Epidermal melanocyte (primary cell): Measurements from ENCODE around the gene THEM4.

Experiments
- DNase-seq: peaks from one replicate; pipeline ENCODE4 v3.0.0; 2011; ENCODE audit warnings: low spot score; ENCODE audit not compliant: insufficient read length

Gene THEM4

DNA sequence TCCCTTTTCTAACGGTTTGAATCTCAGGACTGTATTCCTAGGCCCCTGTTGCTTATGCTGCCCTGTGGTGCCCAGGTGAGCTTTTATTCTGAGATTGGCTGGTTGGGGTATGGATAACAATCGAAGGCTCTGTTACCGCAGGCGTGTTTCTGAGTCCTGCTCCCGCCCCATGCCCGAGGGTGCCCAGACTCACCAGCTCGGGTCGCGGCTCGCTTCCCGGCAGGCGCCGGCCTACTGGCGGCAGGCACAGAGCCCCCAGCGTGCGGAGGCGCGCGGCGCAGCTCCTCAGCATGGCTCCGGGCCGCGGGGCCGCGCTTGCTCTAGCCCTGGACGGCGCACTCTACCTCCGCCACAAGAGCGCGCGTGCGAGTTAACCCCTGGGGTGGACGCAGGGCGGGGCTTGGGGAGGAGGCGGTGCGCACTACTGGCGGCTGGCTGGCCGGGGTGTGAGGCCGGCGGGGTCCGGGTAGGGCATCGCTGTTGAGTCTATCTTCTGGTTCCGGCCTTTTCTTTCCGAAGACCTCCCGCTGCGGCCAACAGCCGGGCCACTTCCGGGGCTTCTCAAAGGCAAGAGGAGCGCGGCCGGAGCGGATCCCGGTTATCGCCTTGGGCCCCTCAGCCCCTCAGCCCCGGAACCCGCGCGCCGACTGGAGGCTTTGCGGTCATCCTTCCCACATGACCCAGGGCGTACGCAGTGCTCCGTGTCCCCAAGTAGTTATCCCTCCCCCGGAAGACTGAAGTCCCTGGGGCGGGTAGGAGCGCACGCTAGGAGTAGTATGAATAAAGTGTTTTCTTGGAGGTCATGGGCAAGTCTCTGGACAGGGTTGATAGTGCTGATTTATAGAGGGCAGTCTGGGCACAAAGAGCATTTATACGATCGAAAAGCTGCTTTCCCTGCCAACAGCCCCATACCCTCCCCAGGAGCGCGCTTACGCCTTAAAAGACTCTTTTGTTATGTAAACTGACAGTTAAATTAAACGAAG lies at the start of gene THEM4:
TSS of gene THEM4 (minus strand) at position 345 of the 983 bp plus-strand sequence. CDS start at position 292, 53 bp downstream.
- DNase-seq: peak; percentile 93

DNA sequence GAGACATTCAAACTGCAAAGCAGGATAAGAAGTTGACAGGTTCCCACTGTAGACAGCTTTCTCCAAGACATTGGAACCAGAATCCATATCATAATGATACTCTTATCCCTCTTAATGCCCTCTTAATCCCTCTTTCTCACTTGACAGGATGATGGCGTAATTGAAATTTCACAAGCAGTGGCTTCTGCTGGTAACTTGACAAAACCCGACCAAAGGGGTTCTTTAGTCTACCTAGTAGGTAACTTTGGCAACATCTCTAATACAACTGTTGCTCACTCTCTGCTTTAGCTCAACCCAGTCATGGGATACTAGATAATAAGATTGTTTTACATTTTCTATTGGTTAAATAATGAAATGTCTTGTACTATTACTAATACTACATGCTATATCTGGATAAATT lies 49.6 kb upstream of the THEM4 start:
- no peak for DNase-seq

DNA sequence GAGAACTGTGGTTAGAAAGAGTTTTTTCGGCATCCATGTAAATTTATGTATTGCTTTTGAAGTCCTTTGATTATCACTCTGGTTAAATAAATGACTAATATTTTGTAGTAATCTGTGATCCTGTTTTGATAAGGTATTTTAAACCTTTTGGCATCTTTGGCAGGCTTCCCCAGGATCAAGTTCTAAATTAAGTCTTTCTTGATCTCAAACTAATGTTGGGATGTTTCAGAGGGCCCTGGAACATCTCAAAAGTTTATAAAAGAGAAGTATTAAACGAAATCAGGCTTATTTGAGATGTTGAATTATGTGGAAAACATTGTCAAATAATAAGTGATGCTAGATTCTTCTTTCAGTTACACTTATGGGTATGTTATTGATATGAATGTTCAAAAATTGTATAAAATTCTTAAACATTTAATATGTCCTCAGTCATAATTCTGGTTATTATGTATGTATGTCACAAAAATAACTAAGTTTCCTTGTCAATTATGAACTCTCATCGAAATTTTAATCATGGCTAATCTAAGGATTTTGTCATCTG lies 47.7 kb upstream of the THEM4 start:
- DNase-seq: no peak

DNA sequence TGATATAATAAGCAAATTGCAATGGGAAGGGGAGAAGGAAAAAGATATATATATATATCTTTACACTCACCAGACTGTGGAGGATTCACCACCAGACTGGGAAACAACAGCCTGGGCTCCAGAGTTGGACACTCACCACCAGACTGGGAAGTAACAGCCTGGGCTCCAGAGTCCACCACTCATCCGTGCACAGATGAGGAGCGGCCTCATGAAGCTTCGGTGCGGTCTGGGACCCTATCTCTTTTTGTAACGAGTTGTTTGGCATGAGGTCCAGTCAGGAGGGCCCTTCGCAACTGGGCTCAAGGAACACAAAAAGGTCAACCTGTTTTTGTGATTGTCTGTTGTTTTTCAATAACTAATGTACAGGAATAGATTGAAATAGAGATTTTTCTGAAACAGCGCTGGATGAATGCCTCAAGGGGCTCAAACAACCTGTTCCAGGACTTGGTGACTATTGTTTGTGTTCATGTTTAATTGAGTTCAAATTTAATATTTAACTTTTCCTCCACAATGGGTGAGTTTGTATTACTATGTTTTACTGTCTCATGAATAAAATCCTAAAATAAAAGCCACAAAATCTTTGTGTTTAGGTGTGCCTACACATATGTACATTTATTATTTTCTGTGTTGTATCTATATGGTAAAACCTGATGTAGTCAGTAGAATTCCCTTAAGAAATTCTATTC lies 44.2 kb upstream of the THEM4 start:
- DNase-seq: no peak

DNA sequence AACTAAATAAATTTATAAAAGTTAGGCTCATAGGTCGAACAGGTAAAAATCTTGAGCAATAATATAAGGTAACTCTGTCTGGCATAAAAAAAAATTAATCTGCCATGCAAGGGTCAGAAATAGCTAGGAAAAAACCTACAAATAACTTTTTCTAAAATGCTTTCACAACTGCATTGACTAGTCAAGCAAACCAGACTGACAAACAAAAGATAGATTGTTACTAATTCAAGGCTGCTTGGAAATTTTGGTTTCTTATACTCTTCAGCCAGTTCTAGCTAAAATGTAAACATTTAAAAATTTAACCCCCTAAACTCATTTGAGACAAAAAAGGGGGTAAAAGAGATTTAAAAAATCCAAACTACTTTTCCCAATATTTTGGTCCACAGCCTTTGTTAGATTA lies 43.5 kb upstream of the THEM4 start:
- DNase-seq: no peak

GRCh38 chr1:151949371-151950193 lies 40.3 kb upstream of the THEM4 start:
- no peak for DNase-seq

- DNase-seq: no peak
These were observed 39.2 kb upstream of the THEM4 start for GRCh38 chr1:151948506-151948905.

DNA sequence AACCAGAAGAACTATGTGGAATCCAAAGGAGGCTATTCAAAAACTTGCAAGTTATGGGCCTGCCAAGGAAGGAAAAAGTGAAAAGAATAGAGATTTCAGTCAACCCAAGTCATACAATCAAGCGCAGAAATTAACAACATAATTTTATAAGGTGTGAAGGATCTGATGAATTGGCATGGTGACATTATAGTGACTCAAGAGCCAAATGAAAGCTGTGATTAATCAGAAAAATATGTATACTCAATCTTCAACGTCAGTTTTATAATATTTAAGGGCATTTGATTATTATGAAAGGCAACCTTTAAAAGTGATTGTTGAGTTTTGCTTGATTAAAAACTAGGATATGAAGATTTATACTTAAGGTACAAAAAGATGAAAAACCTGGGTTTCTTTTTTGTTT lies 37.8 kb upstream of the THEM4 start:
- DNase-seq: no peak

- peak; percentile 93 for DNase-seq
These were observed 36.7 kb upstream of the THEM4 start for GRCh38 chr1:151945725-151946722.

DNA sequence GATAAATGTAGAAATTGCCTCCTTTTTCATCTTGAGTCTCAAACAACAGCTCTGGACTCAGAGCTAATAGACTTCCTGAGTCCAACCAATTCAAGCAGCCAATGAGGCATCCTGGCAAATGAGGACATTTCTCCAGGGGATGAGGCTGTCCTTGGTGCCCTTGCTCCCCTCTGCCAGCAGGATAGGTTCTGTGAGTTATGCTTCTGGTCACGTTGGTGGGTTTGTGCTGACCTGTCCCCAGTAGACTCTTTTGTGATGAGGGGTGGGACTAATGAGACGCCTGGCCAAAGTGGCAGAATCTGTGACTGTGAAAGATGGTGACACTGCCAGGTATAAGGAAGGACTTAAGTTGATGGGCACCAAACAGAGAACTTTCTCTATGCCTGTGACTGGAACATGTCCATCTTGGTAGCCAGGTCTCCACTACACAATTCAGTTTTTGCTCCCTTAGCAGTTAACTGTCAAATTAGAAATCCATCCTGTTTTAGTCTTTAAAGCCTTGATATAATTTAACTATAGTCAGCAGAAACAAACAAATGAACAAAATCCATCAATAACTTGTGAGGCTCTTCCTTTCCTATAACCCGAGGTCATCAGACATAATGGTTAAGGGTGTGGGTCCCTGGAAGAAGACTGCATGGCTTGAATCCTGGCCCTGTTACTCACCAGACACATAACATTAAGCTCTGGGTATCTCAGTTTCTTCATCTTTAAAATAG lies 35.7 kb upstream of the THEM4 start:
- DNase-seq: no peak

GRCh38 chr1:151944126-151944856 lies 35.0 kb upstream of the THEM4 start:
- no peak for DNase-seq

DNA sequence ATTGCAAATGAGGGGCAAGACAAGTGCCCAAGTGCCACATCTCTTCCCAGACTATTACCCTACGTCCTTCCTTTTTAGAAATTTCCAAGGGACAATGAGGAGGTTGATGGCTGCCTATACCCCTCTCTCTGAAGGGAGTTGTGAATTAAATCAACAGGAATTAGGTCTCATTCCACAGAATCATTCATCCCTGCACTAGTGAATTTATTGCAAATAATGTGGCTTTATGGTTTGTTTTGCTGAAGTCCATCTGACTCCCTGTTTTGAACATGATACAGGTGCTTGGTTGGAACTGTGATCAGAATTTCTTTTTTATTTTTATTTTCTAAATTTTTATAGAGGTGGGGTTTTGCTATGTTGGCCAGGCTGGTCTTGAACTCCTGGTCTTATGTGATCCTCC lies 34.3 kb upstream of the THEM4 start:
- DNase-seq: no peak

- no peak for DNase-seq
These were observed 33.6 kb upstream of the THEM4 start for GRCh38 chr1:151942882-151943281.

GRCh38 chr1:151940541-151940940 lies 31.2 kb upstream of the THEM4 start:
- no peak for DNase-seq

GRCh38 chr1:151939779-151940178 lies 30.5 kb upstream of the THEM4 start:
- no peak for DNase-seq

DNA sequence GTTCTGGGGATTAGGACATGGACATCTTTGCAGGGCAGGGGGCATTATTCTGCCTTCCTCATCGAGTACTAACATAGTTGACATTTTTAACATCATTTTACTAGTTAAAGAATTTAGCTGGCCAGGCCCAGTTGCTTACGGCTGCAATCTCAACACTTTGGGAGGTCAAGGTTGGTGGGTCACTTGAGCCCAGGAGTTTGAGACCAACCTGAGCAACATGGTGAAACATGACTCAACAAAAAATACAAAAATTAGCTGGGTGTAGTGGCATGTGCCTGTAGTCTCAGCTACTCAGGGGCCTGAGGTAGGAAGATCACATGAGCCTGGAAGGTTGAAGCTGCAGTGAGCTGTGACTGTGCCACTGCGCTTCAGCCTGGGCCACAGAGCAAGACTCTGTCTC lies 29.8 kb upstream of the THEM4 start:
- no peak for DNase-seq

DNA sequence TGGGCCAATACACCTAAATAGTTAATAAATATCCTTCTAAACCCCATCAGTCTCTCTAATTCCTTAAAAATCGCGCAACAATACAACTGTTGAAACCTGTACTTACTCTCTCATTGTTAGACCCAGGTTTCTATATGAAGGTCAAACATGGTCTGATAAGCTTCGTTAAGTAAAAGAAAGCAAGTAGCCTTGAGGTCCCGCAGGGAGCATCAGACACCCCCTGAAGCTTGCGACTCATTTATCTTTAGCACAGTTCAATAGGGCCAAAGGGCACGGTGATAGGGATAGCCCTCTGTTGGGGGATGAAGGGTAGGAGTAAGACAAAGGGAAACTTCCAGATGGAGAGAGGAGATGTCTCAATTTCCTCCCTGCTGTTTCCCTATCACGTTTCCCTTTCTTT lies 27.3 kb upstream of the THEM4 start:
- DNase-seq: no peak

DNA sequence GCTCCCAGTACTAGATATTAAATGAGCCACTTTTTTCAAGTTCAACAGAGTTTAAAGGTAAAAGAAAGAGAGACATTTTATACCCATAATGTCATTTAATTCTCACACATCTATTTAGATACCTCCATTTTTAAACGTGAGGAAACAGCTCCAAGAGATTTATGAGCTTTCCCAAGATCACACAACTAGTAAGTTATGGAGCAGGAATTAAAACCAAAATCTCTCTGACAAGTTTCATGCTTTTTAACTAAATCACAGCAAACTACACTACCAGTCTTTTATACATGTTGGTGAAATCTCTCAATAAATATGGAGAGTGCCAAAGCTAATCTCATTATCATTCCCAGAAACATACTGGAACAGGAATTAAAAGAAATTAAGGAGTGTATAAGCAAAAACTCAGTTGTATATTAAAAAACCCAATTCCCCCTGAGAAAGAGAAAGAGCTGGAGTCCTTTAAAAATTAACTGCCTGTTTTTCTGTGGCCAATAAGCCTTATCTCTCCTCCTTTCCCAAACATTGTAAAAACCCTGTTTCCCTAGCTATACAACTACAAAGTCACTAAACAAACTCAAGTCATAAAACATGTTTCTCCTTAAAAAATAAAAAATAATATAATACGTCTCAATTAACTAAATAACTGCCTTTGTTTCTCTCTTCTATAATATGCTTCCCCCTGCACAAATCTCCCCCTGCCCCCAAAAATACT lies 26.7 kb upstream of the THEM4 start:
- no peak for DNase-seq
